HEK293 (cell line): Measurements from ENCODE around the gene SLC16A13.

Experiments used
- AEBP2 ChIP-seq: fragments of 450-650 bp; formaldehyde crosslinking; IDR thresholded peaks from 2 replicates; pipeline ENCODE4 v1.5.1; 2016; ENCODE audit warnings: missing biosample characterization, missing genetic modification characterization, borderline replicate concordance
- KLF1 ChIP-seq: fragments of 450-650 bp; formaldehyde crosslinking; IDR thresholded peaks from 2 replicates; pipeline ENCODE4 v1.5.1; 2016; ENCODE audit warnings: missing biosample characterization, missing genetic modification characterization
- KLF16 ChIP-seq: fragments of 450-650 bp; formaldehyde crosslinking; IDR thresholded peaks from 2 replicates; pipeline ENCODE4 v1.5.1; 2017; ENCODE audit warnings: missing biosample characterization, missing genetic modification characterization
- KLF8 ChIP-seq: fragments of 450-650 bp; formaldehyde crosslinking; IDR thresholded peaks from 2 replicates; pipeline ENCODE4 v1.5.1; 2016; ENCODE audit warnings: missing biosample characterization, missing genetic modification characterization
- TRIM28 ChIP-seq: IDR thresholded peaks from 2 replicates; pipeline ENCODE4 v1.6.1; 2011; ENCODE audit warnings: low read length, control low read depth, borderline replicate concordance
- ZBTB21 ChIP-seq: fragments of 450-650 bp; formaldehyde crosslinking; IDR thresholded peaks from 2 replicates; pipeline ENCODE4 v1.5.1; 2017; ENCODE audit warnings: missing biosample characterization, missing genetic modification characterization
- ZBTB7A ChIP-seq: fragments of 450-650 bp; formaldehyde crosslinking; IDR thresholded peaks from 2 replicates; pipeline ENCODE4 v1.5.1; 2016; ENCODE audit warnings: low read depth, missing biosample characterization, missing genetic modification characterization
- ZBTB8A ChIP-seq: fragments of 450-650 bp; formaldehyde crosslinking; IDR thresholded peaks from 2 replicates; pipeline ENCODE4 v1.5.1; 2016; ENCODE audit warnings: missing biosample characterization, missing genetic modification characterization
- ZFP3 ChIP-seq: fragments of 450-650 bp; formaldehyde crosslinking; IDR thresholded peaks from 2 replicates; pipeline ENCODE4 v1.5.1; 2016; ENCODE audit warnings: low read depth, missing biosample characterization, missing genetic modification characterization
- ZNF416 ChIP-seq: fragments of 450-650 bp; formaldehyde crosslinking; IDR thresholded peaks from 2 replicates; pipeline ENCODE4 v1.5.1; 2016; ENCODE audit warnings: missing biosample characterization, missing genetic modification characterization
- ZNF544 ChIP-seq: fragments of 450-650 bp; formaldehyde crosslinking; IDR thresholded peaks from 2 replicates; pipeline ENCODE4 v1.5.0; 2017; ENCODE audit warnings: missing biosample characterization, missing genetic modification characterization
- ZNF560 ChIP-seq: fragments of 450-650 bp; formaldehyde crosslinking; IDR thresholded peaks from 2 replicates; pipeline ENCODE4 v1.5.1; 2017; ENCODE audit warnings: missing biosample characterization, missing genetic modification characterization, borderline replicate concordance
- ZNF600 ChIP-seq: fragments of 450-650 bp; formaldehyde crosslinking; IDR thresholded peaks from 2 replicates; pipeline ENCODE4 v1.5.1; 2016; ENCODE audit warnings: missing biosample characterization, missing genetic modification characterization
- ZNF623 ChIP-seq: fragments of 450-650 bp; formaldehyde crosslinking; IDR thresholded peaks from 2 replicates; pipeline ENCODE4 v1.5.1; 2016; ENCODE audit warnings: missing biosample characterization, missing genetic modification characterization
- ZNF785 ChIP-seq: fragments of 450-650 bp; formaldehyde crosslinking; IDR thresholded peaks from 2 replicates; pipeline ENCODE4 v1.5.1; 2016; ENCODE audit warnings: missing biosample characterization, missing genetic modification characterization
- ZNF791 ChIP-seq: fragments of 450-650 bp; formaldehyde crosslinking; IDR thresholded peaks from 2 replicates; pipeline ENCODE4 v1.5.1; 2016; ENCODE audit warnings: missing biosample characterization, missing genetic modification characterization
- ZSCAN30 ChIP-seq: fragments of 450-650 bp; IDR thresholded peaks from 2 replicates; pipeline ENCODE4 v1.5.1; 2018; ENCODE audit warnings: missing biosample characterization, mild to moderate bottlenecking, missing genetic modification characterization, moderate library complexity
- TF ChIP-seq, protein P1 (sequence below): sonication (generic); formaldehyde crosslinking; IDR thresholded peaks from 2 replicates; pipeline ENCODE4 v1.8.1; 2022; ENCODE audit warnings: mild to moderate bottlenecking, moderate library complexity, missing genetic modification reagents
- TF ChIP-seq, protein P2 (sequence below): fragments of 450-650 bp; formaldehyde crosslinking; IDR thresholded peaks from 2 replicates; pipeline ENCODE4 v1.5.1; 2016; ENCODE audit warnings: missing biosample characterization, missing genetic modification characterization, low read depth
- TF ChIP-seq, protein P3 (sequence below): fragments of 450-650 bp; formaldehyde crosslinking; IDR thresholded peaks from 2 replicates; pipeline ENCODE4 v1.5.1; 2016; ENCODE audit warnings: missing biosample characterization, missing genetic modification characterization
- TF ChIP-seq, protein P4 (sequence below): fragments of 450-650 bp; formaldehyde crosslinking; IDR thresholded peaks from 2 replicates; pipeline ENCODE4 v1.5.1; 2016; ENCODE audit warnings: missing biosample characterization, missing genetic modification characterization, borderline replicate concordance
- TF ChIP-seq, protein P5 (sequence below): fragments of 450-650 bp; formaldehyde crosslinking; IDR thresholded peaks from 2 replicates; pipeline ENCODE4 v1.5.1; 2016; ENCODE audit warnings: missing biosample characterization, missing genetic modification characterization

SLC16A13 gene

GRCh38 chr17:7014261-7014994 lies 21.4 kb upstream of the SLC16A13 start (continued):
- TF ChIP-seq, protein P1, sequence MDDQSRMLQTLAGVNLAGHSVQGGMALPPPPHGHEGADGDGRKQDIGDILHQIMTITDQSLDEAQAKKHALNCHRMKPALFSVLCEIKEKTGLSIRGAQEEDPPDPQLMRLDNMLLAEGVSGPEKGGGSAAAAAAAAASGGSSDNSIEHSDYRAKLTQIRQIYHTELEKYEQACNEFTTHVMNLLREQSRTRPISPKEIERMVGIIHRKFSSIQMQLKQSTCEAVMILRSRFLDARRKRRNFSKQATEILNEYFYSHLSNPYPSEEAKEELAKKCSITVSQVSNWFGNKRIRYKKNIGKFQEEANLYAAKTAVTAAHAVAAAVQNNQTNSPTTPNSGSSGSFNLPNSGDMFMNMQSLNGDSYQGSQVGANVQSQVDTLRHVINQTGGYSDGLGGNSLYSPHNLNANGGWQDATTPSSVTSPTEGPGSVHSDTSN (CRISPR knock-in tag): peak; percentile 94
- TF ChIP-seq AEBP2 (tag by site-specific recombination) (no peak), ZFP3 (tag by site-specific recombination) (no peak), TRIM28 (no peak), ZNF600 (tag by site-specific recombination) (no peak), ZNF785 (tag by site-specific recombination) (peak; percentile 99), KLF8 (tag by site-specific recombination) (peak; percentile 83; the same call in 1 of the 2 replicates), ZNF791 (tag by site-specific recombination) (no peak), ZNF544 (no peak), KLF16 (tag by site-specific recombination) (0 out of 2 replicates have a peak, but pooled peaks have one; percentile 7), ZBTB7A (tag by site-specific recombination) (no peak), KLF1 (peak; percentile 42; the same call in 1 of the 2 replicates), ZBTB8A (tag by site-specific recombination) (peak; percentile 45; the same call in 1 of the 2 replicates), ZNF623 (tag by site-specific recombination) (no peak), ZNF560 (0 out of 2 replicates have a peak, but pooled peaks have one; percentile 54), ZBTB21 (tag by site-specific recombination) (peak; percentile 91), ZSCAN30 (tag by site-specific recombination) (peak; percentile 44; the same call in 1 of the 2 replicates), ZNF416 (tag by site-specific recombination) (no peak)
- TF ChIP-seq, protein P2, sequence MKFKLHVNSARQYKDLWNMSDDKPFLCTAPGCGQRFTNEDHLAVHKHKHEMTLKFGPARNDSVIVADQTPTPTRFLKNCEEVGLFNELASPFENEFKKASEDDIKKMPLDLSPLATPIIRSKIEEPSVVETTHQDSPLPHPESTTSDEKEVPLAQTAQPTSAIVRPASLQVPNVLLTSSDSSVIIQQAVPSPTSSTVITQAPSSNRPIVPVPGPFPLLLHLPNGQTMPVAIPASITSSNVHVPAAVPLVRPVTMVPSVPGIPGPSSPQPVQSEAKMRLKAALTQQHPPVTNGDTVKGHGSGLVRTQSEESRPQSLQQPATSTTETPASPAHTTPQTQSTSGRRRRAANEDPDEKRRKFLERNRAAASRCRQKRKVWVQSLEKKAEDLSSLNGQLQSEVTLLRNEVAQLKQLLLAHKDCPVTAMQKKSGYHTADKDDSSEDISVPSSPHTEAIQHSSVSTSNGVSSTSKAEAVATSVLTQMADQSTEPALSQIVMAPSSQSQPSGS (tag by site-specific recombination): peak; percentile 98
- TF ChIP-seq, protein P3, sequence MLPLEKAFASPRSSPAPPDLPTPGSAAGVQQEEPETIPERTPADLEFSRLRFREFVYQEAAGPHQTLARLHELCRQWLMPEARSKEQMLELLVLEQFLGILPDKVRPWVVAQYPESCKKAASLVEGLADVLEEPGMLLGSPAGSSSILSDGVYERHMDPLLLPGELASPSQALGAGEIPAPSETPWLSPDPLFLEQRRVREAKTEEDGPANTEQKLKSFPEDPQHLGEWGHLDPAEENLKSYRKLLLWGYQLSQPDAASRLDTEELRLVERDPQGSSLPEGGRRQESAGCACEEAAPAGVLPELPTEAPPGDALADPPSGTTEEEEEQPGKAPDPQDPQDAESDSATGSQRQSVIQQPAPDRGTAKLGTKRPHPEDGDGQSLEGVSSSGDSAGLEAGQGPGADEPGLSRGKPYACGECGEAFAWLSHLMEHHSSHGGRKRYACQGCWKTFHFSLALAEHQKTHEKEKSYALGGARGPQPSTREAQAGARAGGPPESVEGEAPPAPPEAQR (tag by site-specific recombination): no peak
- TF ChIP-seq, protein P4, sequence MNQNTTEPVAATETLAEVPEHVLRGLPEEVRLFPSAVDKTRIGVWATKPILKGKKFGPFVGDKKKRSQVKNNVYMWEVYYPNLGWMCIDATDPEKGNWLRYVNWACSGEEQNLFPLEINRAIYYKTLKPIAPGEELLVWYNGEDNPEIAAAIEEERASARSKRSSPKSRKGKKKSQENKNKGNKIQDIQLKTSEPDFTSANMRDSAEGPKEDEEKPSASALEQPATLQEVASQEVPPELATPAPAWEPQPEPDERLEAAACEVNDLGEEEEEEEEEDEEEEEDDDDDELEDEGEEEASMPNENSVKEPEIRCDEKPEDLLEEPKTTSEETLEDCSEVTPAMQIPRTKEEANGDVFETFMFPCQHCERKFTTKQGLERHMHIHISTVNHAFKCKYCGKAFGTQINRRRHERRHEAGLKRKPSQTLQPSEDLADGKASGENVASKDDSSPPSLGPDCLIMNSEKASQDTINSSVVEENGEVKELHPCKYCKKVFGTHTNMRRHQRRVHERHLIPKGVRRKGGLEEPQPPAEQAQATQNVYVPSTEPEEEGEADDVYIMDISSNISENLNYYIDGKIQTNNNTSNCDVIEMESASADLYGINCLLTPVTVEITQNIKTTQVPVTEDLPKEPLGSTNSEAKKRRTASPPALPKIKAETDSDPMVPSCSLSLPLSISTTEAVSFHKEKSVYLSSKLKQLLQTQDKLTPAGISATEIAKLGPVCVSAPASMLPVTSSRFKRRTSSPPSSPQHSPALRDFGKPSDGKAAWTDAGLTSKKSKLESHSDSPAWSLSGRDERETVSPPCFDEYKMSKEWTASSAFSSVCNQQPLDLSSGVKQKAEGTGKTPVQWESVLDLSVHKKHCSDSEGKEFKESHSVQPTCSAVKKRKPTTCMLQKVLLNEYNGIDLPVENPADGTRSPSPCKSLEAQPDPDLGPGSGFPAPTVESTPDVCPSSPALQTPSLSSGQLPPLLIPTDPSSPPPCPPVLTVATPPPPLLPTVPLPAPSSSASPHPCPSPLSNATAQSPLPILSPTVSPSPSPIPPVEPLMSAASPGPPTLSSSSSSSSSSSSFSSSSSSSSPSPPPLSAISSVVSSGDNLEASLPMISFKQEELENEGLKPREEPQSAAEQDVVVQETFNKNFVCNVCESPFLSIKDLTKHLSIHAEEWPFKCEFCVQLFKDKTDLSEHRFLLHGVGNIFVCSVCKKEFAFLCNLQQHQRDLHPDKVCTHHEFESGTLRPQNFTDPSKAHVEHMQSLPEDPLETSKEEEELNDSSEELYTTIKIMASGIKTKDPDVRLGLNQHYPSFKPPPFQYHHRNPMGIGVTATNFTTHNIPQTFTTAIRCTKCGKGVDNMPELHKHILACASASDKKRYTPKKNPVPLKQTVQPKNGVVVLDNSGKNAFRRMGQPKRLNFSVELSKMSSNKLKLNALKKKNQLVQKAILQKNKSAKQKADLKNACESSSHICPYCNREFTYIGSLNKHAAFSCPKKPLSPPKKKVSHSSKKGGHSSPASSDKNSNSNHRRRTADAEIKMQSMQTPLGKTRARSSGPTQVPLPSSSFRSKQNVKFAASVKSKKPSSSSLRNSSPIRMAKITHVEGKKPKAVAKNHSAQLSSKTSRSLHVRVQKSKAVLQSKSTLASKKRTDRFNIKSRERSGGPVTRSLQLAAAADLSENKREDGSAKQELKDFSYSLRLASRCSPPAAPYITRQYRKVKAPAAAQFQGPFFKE (tag by site-specific recombination): no peak
- TF ChIP-seq, protein P5, sequence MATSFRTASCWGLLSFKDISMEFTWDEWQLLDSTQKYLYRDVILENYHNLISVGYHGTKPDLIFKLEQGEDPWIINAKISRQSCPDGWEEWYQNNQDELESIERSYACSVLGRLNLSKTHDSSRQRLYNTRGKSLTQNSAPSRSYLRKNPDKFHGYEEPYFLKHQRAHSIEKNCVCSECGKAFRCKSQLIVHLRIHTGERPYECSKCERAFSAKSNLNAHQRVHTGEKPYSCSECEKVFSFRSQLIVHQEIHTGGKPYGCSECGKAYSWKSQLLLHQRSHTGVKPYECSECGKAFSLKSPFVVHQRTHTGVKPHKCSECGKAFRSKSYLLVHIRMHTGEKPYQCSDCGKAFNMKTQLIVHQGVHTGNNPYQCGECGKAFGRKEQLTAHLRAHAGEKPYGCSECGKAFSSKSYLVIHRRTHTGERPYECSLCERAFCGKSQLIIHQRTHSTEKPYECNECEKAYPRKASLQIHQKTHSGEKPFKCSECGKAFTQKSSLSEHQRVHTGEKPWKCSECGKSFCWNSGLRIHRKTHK: no peak
